Measurements from ENCODE around the gene PPP1R12A.

The PPP1R12A gene

DNA sequence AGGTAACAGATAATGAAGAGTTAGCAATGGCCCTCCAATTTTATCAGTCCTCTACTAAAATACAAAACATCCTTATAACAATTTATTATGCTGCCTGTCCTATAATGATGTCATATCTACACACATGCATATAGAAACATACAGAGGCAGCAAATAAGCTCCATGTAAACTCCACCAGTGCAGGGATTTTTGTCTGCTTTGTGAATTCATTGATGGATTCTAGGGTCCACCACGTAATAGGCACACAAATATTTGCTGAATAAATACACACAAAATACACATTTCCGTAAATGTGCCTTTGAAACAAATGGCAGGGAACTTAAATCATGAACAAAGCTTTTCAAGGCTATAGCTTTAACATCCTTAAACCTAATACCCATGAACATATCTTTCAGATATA lies 34.7 kb downstream of the PPP1R12A start:
- H3K9ac ChIP-seq (ENCODE audit: low read depth in 1 of 2, low read length in 2 of 2): no peak overlapping the region
- no peak overlapping the region for H3K4me3 ChIP-seq (ENCODE audit: low read length in 2 of 2)
- H3K4me1 ChIP-seq (ENCODE audit: control insufficient read depth in 2 of 2, insufficient read depth in 2 of 2, low read length in 2 of 2): no peaks in the 10 kb centered on the region
- no peak overlapping the region for H3K27ac ChIP-seq (ENCODE audit: low read depth in 2 of 2, low read length in 2 of 2)
- no peaks in the 10 kb centered on the region for H3K9me3 ChIP-seq (ENCODE audit: control insufficient read depth in 2 of 2, low read length in 2 of 2)
- H3K27me3 ChIP-seq (ENCODE audit: control insufficient read depth in 2 of 2, insufficient read depth in 2 of 2, low read length in 2 of 2): no peaks in the 10 kb centered on the region
- H3K36me3 ChIP-seq (ENCODE audit: control insufficient read depth in 2 of 2, insufficient read depth in 2 of 2, low read length in 2 of 2): no peaks in the 10 kb centered on the region

DNA sequence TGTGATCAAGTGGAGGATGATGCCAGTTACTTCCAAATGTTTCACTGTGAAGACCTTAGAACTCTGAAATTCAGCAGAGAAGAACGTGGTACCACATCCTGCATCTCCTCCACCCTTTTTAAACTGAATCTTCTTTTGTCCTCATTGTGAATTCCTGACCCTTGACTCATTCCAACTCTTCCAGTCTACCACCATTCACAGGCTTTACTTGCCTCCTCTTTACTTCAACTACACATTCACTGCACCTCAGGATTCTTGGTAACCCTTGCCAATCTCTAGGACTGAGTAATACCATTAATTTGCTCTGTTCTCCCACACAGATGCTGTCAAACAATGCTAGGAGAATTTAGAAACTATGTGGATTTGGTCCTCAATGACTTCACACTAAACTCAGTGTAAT lies 37.3 kb downstream of the PPP1R12A start:
- H3K27me3 ChIP-seq (ENCODE audit: control insufficient read depth in 2 of 2, insufficient read depth in 2 of 2, low read length in 2 of 2): no peaks in the 10 kb centered on the region
- H3K9me3 ChIP-seq (ENCODE audit: control insufficient read depth in 2 of 2, low read length in 2 of 2): no peaks in the 10 kb centered on the region
- no peak overlapping the region for H3K4me3 ChIP-seq (ENCODE audit: low read length in 2 of 2)
- no peak overlapping the region for H3K9ac ChIP-seq (ENCODE audit: low read depth in 1 of 2, low read length in 2 of 2)
- H3K36me3 ChIP-seq (ENCODE audit: control insufficient read depth in 2 of 2, insufficient read depth in 2 of 2, low read length in 2 of 2): no peaks in the 10 kb centered on the region
- H3K27ac ChIP-seq (ENCODE audit: low read depth in 2 of 2, low read length in 2 of 2): no peak overlapping the region
- no peaks in the 10 kb centered on the region for H3K4me1 ChIP-seq (ENCODE audit: control insufficient read depth in 2 of 2, insufficient read depth in 2 of 2, low read length in 2 of 2)

DNA sequence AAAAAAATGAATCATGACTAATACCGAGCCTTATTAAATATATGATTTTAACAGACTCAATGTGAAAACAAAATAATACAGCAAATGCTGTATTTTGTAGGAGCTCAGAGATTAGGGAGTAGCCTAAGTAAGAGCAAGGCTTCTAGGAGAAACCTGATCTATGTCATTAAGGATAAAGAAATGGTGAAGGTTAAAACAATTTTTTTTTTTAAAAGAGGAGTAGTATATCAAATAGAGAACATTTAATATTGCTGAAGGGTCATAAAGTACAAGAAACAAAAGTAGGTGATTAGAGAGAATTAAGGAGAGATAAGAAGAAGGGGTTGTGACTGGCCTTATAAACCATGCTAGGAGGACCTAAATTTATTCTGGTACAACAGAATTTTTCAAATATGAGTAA lies 39.1 kb downstream of the PPP1R12A start:
- H3K4me3 ChIP-seq (ENCODE audit: low read length in 2 of 2): no peak overlapping the region
- H3K9ac ChIP-seq (ENCODE audit: low read depth in 1 of 2, low read length in 2 of 2): no peak overlapping the region
- no peak overlapping the region for H3K27ac ChIP-seq (ENCODE audit: low read depth in 2 of 2, low read length in 2 of 2)
- no peaks in the 10 kb centered on the region for H3K4me1 ChIP-seq (ENCODE audit: control insufficient read depth in 2 of 2, insufficient read depth in 2 of 2, low read length in 2 of 2)
- H3K9me3 ChIP-seq (ENCODE audit: control insufficient read depth in 2 of 2, low read length in 2 of 2): no peaks in the 10 kb centered on the region
- no peaks in the 10 kb centered on the region for H3K27me3 ChIP-seq (ENCODE audit: control insufficient read depth in 2 of 2, insufficient read depth in 2 of 2, low read length in 2 of 2)
- no peaks in the 10 kb centered on the region for H3K36me3 ChIP-seq (ENCODE audit: control insufficient read depth in 2 of 2, insufficient read depth in 2 of 2, low read length in 2 of 2)

DNA sequence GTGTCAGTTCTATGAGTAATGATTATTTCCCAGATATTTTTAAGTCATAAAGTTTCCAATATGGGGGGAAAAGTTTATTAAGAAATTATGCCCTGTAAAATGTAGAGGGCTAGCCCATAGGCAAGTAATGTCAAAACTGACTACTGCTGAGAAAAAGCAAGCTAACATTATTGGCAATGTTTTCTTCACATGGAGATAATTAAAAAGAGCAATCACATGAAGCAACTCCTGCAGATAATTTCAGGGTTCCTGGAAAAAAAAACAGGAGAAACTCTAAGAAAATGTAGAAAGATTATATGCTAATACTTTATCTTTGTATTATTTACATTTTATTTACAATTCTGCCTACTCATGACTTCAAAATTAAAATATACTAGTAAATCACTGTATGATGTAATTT lies 39.8 kb downstream of the PPP1R12A start:
- Histone ChIP-seq H3K4me1 (ENCODE audit: control insufficient read depth in 2 of 2, insufficient read depth in 2 of 2, low read length in 2 of 2) (no peaks in the 10 kb centered on the region), H3K27me3 (ENCODE audit: control insufficient read depth in 2 of 2, insufficient read depth in 2 of 2, low read length in 2 of 2) (no peaks in the 10 kb centered on the region), H3K9me3 (ENCODE audit: control insufficient read depth in 2 of 2, low read length in 2 of 2) (no peaks in the 10 kb centered on the region), H3K4me3 (ENCODE audit: low read length in 2 of 2) (no peak overlapping the region), H3K27ac (ENCODE audit: low read depth in 2 of 2, low read length in 2 of 2) (no peak overlapping the region), H3K36me3 (ENCODE audit: control insufficient read depth in 2 of 2, insufficient read depth in 2 of 2, low read length in 2 of 2) (no peaks in the 10 kb centered on the region), H3K9ac (ENCODE audit: low read depth in 1 of 2, low read length in 2 of 2) (no peak overlapping the region)

DNA sequence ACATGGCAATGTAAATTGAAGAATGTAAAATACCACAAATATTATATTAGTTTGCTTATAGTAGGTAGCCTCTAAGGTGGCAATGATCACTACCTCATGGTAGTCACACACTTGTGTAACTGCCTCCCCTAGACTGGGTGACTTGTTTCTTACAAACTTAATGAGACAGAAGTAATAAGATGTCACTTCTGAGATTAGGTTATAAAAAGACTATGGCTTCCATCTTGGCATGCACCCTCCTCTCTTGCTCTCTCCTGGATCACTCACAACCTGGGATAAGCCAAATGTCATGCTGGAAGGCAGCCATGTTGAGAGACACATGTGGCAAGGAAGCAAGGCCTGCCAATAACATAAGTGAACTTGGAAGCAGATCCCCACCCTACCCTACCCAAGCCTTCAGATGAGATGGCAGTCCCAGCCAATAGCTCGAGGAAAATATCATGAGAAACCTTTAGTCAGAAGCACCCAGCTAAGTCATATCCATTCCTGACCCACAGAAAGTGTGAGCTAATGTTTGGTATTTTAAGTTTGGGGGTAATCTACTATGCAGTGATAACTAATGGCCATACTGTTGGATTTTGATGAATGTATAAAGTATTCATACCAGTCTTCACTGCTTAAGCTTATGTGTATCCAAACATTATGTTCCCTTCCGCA lies 43.3 kb downstream of the PPP1R12A start:
- Histone ChIP-seq H3K27ac (ENCODE audit: low read depth in 2 of 2, low read length in 2 of 2) (no peak overlapping the region), H3K9me3 (ENCODE audit: control insufficient read depth in 2 of 2, low read length in 2 of 2) (no peaks in the 10 kb centered on the region), H3K4me1 (ENCODE audit: control insufficient read depth in 2 of 2, insufficient read depth in 2 of 2, low read length in 2 of 2) (no peaks in the 10 kb centered on the region), H3K36me3 (ENCODE audit: control insufficient read depth in 2 of 2, insufficient read depth in 2 of 2, low read length in 2 of 2) (no peaks in the 10 kb centered on the region), H3K4me3 (ENCODE audit: low read length in 2 of 2) (no peak overlapping the region), H3K9ac (ENCODE audit: low read depth in 1 of 2, low read length in 2 of 2) (no peak overlapping the region), H3K27me3 (ENCODE audit: control insufficient read depth in 2 of 2, insufficient read depth in 2 of 2, low read length in 2 of 2) (no peaks in the 10 kb centered on the region)

DNA sequence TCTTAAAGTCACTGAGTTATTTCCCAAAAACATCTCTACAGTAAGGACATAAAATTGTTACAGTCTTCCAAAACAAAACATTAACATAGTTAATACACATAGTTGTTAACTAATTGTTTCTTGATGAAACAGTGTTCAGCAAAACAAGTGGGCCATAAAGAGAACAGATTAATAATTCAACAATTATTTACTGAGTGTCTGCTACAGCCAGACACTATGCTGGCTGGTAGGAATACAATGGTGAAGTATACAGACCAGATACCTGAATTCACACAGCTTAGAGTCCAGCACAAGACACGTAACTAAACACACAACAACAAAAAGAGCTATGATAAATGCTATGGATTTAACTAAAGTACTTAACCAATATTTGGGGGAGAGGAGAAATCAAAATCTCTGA lies 47.0 kb downstream of the PPP1R12A start:
- H3K4me1 ChIP-seq (ENCODE audit: control insufficient read depth in 2 of 2, insufficient read depth in 2 of 2, low read length in 2 of 2): no peaks in the 10 kb centered on the region
- no peaks in the 10 kb centered on the region for H3K36me3 ChIP-seq (ENCODE audit: control insufficient read depth in 2 of 2, insufficient read depth in 2 of 2, low read length in 2 of 2)
- H3K27ac ChIP-seq (ENCODE audit: low read depth in 2 of 2, low read length in 2 of 2): no peak overlapping the region
- H3K9me3 ChIP-seq (ENCODE audit: control insufficient read depth in 2 of 2, low read length in 2 of 2): no peaks in the 10 kb centered on the region
- no peak overlapping the region for H3K4me3 ChIP-seq (ENCODE audit: low read length in 2 of 2)
- H3K9ac ChIP-seq (ENCODE audit: low read depth in 1 of 2, low read length in 2 of 2): no peak overlapping the region
- no peaks in the 10 kb centered on the region for H3K27me3 ChIP-seq (ENCODE audit: control insufficient read depth in 2 of 2, insufficient read depth in 2 of 2, low read length in 2 of 2)

DNA sequence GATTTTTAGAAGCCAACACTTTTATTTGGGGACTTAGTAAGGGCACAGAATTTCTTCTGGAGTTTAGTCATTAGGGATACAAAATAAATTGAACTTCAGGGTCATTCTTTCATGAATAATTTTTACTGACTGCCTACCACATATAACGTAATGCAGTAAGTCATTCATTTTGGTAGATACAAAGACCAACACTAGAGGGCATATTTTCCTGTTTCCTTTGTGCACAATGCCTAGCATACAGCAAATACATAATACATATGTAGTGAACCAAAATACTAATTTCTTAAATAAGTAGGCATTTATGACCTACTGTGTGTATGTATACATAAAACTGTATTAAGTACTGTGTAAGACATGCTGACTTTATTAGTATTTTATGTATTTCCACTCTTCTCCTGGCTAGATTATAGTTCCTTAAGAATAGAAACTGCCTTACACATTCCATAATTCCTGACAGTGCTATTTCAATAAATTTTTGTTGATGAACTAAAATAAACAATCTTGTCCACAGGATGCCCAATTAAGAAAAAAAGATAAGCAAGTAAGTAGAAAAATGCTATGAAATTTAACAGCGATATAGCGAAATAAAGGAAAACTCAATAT lies 47.9 kb downstream of the PPP1R12A start:
- Histone ChIP-seq H3K27ac (ENCODE audit: low read depth in 2 of 2, low read length in 2 of 2) (no peak overlapping the region), H3K27me3 (ENCODE audit: control insufficient read depth in 2 of 2, insufficient read depth in 2 of 2, low read length in 2 of 2) (no peaks in the 10 kb centered on the region), H3K9me3 (ENCODE audit: control insufficient read depth in 2 of 2, low read length in 2 of 2) (no peaks in the 10 kb centered on the region), H3K9ac (ENCODE audit: low read depth in 1 of 2, low read length in 2 of 2) (no peak overlapping the region), H3K4me3 (ENCODE audit: low read length in 2 of 2) (no peak overlapping the region), H3K36me3 (ENCODE audit: control insufficient read depth in 2 of 2, insufficient read depth in 2 of 2, low read length in 2 of 2) (no peaks in the 10 kb centered on the region), H3K4me1 (ENCODE audit: control insufficient read depth in 2 of 2, insufficient read depth in 2 of 2, low read length in 2 of 2) (no peaks in the 10 kb centered on the region)

DNA sequence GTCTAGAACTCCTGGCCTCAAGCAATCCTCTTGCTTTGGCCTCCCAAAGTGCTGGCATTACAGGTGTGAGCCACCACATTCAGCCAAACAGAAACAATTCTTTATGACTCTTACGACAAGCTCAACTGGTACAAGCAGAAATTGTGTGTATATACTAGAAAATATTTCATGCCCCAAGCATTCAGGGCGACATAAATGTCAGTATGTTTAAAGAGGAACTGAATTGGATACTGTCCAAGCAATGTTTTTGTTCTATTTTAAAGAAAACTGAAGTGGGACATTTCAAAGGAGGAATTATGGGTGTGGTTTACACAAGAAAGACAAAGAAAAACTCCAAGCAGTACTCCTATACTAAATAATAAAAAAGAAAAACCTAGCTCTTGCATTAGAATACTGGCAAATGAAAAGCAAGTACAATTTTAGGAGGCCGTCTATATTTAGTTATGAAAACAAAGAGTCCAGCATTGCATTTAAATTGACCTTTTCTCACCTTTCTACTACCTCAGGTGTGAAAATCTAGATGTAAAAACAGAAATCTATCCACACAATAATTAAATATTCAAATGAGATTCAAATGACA lies 48.9 kb downstream of the PPP1R12A start:
- no peaks in the 10 kb centered on the region for H3K27me3 ChIP-seq (ENCODE audit: control insufficient read depth in 2 of 2, insufficient read depth in 2 of 2, low read length in 2 of 2)
- H3K36me3 ChIP-seq (ENCODE audit: control insufficient read depth in 2 of 2, insufficient read depth in 2 of 2, low read length in 2 of 2): no peaks in the 10 kb centered on the region
- no peaks in the 10 kb centered on the region for H3K4me1 ChIP-seq (ENCODE audit: control insufficient read depth in 2 of 2, insufficient read depth in 2 of 2, low read length in 2 of 2)
- H3K9ac ChIP-seq (ENCODE audit: low read depth in 1 of 2, low read length in 2 of 2): no peak overlapping the region
- no peak overlapping the region for H3K27ac ChIP-seq (ENCODE audit: low read depth in 2 of 2, low read length in 2 of 2)
- no peaks in the 10 kb centered on the region for H3K9me3 ChIP-seq (ENCODE audit: control insufficient read depth in 2 of 2, low read length in 2 of 2)
- H3K4me3 ChIP-seq (ENCODE audit: low read length in 2 of 2): no peak overlapping the region

DNA sequence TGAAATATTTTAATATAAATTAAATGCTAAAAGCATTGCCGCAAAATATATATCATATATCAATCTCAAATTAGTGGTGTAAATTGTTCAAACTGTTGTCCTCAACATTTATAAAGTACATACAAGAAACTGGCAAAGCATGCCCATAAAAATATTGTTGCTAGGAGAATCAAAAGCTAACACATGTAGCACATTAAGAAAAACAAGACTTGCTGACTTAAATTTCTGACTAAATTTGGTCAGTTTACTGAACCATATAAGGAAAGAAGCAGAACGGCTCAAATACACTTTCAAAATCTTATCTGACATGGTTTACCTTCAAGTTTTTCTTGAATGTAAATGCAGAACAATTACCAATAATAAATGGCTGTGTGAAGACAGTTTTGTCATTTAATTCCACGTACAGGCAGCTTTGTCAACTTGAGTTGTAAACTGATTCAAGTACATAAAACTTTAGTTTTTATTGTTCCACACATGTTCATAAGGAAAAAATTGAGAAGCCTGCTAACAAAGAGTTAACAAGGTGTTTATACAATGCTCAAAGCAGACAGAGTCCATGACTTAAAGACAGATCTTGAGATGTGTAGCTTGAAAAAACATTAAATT lies 50.4 kb downstream of the PPP1R12A start:
- H3K27me3 ChIP-seq (ENCODE audit: control insufficient read depth in 2 of 2, insufficient read depth in 2 of 2, low read length in 2 of 2): no peaks in the 10 kb centered on the region
- H3K4me1 ChIP-seq (ENCODE audit: control insufficient read depth in 2 of 2, insufficient read depth in 2 of 2, low read length in 2 of 2): no peaks in the 10 kb centered on the region
- H3K4me3 ChIP-seq (ENCODE audit: low read length in 2 of 2): no peak overlapping the region
- no peak overlapping the region for H3K9ac ChIP-seq (ENCODE audit: low read depth in 1 of 2, low read length in 2 of 2)
- H3K36me3 ChIP-seq (ENCODE audit: control insufficient read depth in 2 of 2, insufficient read depth in 2 of 2, low read length in 2 of 2): no peaks in the 10 kb centered on the region
- H3K9me3 ChIP-seq (ENCODE audit: control insufficient read depth in 2 of 2, low read length in 2 of 2): no peaks in the 10 kb centered on the region
- H3K27ac ChIP-seq (ENCODE audit: low read depth in 2 of 2, low read length in 2 of 2): no peak overlapping the region

DNA sequence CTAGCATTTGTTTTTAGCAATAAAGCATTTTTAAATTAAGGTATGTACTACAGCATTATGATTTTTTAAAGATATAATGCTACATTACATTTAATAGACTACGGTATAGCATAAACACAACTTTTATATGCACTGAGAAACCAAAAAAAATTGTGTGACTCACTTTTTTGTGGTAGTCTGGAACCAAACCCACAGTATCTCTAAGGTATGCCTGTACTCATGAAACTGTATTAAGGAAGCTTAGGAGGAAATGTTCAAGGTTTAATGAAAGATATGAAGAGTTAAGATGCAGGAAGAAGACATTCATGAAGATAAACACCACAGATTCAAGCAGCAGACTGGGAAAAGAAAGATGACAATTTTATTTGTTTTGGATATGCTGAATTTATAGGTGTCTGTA lies 51.7 kb downstream of the PPP1R12A start:
- H3K4me1 ChIP-seq (ENCODE audit: control insufficient read depth in 2 of 2, insufficient read depth in 2 of 2, low read length in 2 of 2): no peaks in the 10 kb centered on the region

More for the DNA sequence above, 51.7 kb downstream of the PPP1R12A start:
- no peak overlapping the region for H3K4me3 ChIP-seq (ENCODE audit: low read length in 2 of 2)
- H3K27me3 ChIP-seq (ENCODE audit: control insufficient read depth in 2 of 2, insufficient read depth in 2 of 2, low read length in 2 of 2): no peaks in the 10 kb centered on the region
- H3K36me3 ChIP-seq (ENCODE audit: control insufficient read depth in 2 of 2, insufficient read depth in 2 of 2, low read length in 2 of 2): no peaks in the 10 kb centered on the region
- H3K27ac ChIP-seq (ENCODE audit: low read depth in 2 of 2, low read length in 2 of 2): no peak overlapping the region
- no peak overlapping the region for H3K9ac ChIP-seq (ENCODE audit: low read depth in 1 of 2, low read length in 2 of 2)
- H3K9me3 ChIP-seq (ENCODE audit: control insufficient read depth in 2 of 2, low read length in 2 of 2): no peaks in the 10 kb centered on the region

All from mucosa of rectum (tissue), 2 donors.